ENCODE measurements around the gene NDUFC2.

Gene NDUFC2

GRCh38 chr11:78022397-78023396 lies 57.0 kb downstream of the NDUFC2 start, which contains the start of gene KCTD14:
Gene KCTD14, minus strand, starts transcription at chr11:78023276. Its CDS starts 27 bp downstream, at chr11:78023249.
- peak within 1 kb of the TSS; percentile 42 for H3K4me3 ChIP-seq (ENCODE audit: low read depth, low read length)
- in situ Hi-C loops (cut with HindIII; ENCODE audit: low sequenced_read_pairs), result no loop called here
- no peak for TF ChIP-seq CTCF (IDR thresholded peaks at IDR 0.05; ENCODE audit: low read depth, low read length, missing control alignments)
- no peak for DNase-seq (ENCODE audit: low read depth)

GRCh38 chr11:78021611-78022010 lies 58.1 kb downstream of the NDUFC2 start:
- H3K4me3 ChIP-seq (ENCODE audit: low read depth, low read length), result no peak overlapping the region
- no peak for TF ChIP-seq CTCF (IDR thresholded peaks at IDR 0.05; ENCODE audit: low read depth, low read length, missing control alignments)
- in situ Hi-C loops (cut with HindIII; ENCODE audit: low sequenced_read_pairs), result no loop called here
- DNase-seq (ENCODE audit: low read depth), result no peak

GRCh38 chr11:78020246-78020645 lies 59.4 kb downstream of the NDUFC2 start:
- H3K4me3 ChIP-seq (ENCODE audit: low read depth, low read length), result no peak overlapping the region
- DNase-seq (ENCODE audit: low read depth), result no peak
- no peak for TF ChIP-seq CTCF (IDR thresholded peaks at IDR 0.05; ENCODE audit: low read depth, low read length, missing control alignments)
- in situ Hi-C loops (cut with HindIII; ENCODE audit: low sequenced_read_pairs), result no loop called here

GRCh38 chr11:78019808-78020207 lies 59.9 kb downstream of the NDUFC2 start:
- in situ Hi-C loops (cut with HindIII; ENCODE audit: low sequenced_read_pairs), result no loop called here
- DNase-seq (ENCODE audit: low read depth), result no peak
- TF ChIP-seq CTCF (IDR thresholded peaks at IDR 0.05; ENCODE audit: low read depth, low read length, missing control alignments), result no peak
- H3K4me3 ChIP-seq (ENCODE audit: low read depth, low read length), result no peak overlapping the region

Data from astrocyte of the cerebellum (primary cell).